ENCODE data around the gene NPC2.

- TF ChIP-seq EZH2phosphoT487 (IDR thresholded peaks at IDR 0.05; ENCODE audit: borderline replicate concordance): no peak
- no peak for TF ChIP-seq CTCF (conservative IDR thresholded peaks at IDR 0.05; ENCODE audit: low read length)
These were observed 13.1 kb downstream of the NPC2 start for GRCh38 chr14:74480046-74480445.

Data from Loucy (cell line).